Fibroblast of pulmonary artery (primary cell): Measurements from ENCODE around the gene PRKCE.
A peak's percentile ranks its signal among the peaks of the same experiment; 100 is the strongest.

Experiments
- DNase-seq: peaks from one replicate; pipeline ENCODE4 v3.0.0-alpha.2; 2010; ENCODE audit warnings: low read depth
- H3K4me3 ChIP-seq: replicated peaks from 2 replicates; pipeline ENCODE4 v1.5.1; 2011; ENCODE audit warnings: low read depth, mild to moderate bottlenecking, control low read depth, low read length, moderate library complexity
- CTCF ChIP-seq: IDR thresholded peaks from 2 replicates; pipeline ENCODE4 v1.5.1; 2011; ENCODE audit warnings: mild to moderate bottlenecking, control low read depth, low read length, inconsistent platforms; ENCODE audit errors: missing control alignments

Gene PRKCE

DNA sequence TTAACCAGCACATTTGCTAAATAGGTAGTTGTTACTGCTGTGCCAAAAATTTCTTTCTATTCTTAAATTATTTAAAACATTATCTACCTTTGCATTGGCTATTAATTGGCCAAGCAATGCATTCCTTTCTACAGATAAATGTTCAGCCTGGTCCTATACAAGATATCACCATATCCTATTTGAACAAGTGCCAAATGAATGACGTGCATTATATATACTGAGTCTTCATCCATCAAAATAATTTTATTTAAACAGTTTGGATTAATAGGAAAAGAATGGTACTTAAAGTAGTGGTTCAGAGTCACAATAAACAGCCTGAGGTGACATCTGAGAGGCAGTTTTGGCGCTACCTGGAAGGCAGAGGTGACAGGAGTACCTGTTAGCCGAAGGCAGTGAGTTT is 415.6 kb downstream of the PRKCE start:
- DNase-seq, result no peak
- no peak overlapping the region for H3K4me3 ChIP-seq
- no peak for TF ChIP-seq CTCF

GRCh38 chr2:46067501-46068305 is 416.2 kb downstream of the PRKCE start:
- DNase-seq, result peak; percentile 99
- peak overlapping the region; percentile 38 for H3K4me3 ChIP-seq
- TF ChIP-seq CTCF, result no peak

GRCh38 chr2:46068636-46069035 is 417.2 kb downstream of the PRKCE start:
- no peak for DNase-seq
- TF ChIP-seq CTCF, result no peak
- no peak overlapping the region for H3K4me3 ChIP-seq

DNA sequence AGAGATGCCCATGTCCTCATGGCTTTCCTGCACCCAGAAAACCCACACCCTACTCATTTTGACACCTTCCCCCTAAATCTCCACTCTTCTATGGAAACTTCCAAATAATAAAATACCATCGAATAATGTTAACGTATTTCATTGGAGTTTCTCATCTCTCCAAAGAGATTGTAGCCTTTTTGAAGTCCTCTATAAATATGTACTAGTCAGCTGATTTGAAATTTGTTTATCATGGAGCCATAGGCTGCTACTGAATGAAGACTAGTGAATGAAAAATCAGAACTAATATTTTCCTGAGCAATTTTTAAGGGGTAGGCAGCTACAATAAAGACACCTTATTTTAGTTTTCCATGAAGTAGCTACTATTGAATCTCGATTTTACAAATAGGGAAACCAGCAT is 419.6 kb downstream of the PRKCE start:
- DNase-seq, result no peak
- TF ChIP-seq CTCF, result no peak
- H3K4me3 ChIP-seq, result no peak overlapping the region

GRCh38 chr2:46072101-46072820 is 420.8 kb downstream of the PRKCE start:
- DNase-seq, result no peak
- H3K4me3 ChIP-seq, result no peak overlapping the region
- TF ChIP-seq CTCF, result no peak

GRCh38 chr2:46073540-46074046 is 422.1 kb downstream of the PRKCE start:
- H3K4me3 ChIP-seq, result peak overlapping the region; percentile 17
- peak; percentile 93 for DNase-seq
- no peak for TF ChIP-seq CTCF
